Measurements from ENCODE around the gene KCNK7.

- TF ChIP-seq POLR2AphosphoS5 (IDR thresholded peaks at IDR 0.05; ENCODE audit: low read depth, low read length) (no peak), TAF1 (IDR thresholded peaks at IDR 0.05; ENCODE audit: borderline replicate concordance, insufficient read depth, low read length) (no peak), REST (IDR thresholded peaks at IDR 0.05; ENCODE audit: insufficient read depth in 1 of 2, low read depth in 2 of 2, low read length in 2 of 2) (no peak), SIN3A (IDR thresholded peaks at IDR 0.05; ENCODE audit: borderline replicate concordance, insufficient read depth, low read length) (no peak), FOXP2 (optimal IDR thresholded peaks at IDR 0.05; ENCODE audit: borderline replicate concordance, extremely low read depth, extremely low read length, insufficient read depth) (no peak)
Observed at GRCh38 chr11:65557280-65558001, 38.2 kb downstream of the KCNK7 start.

All from PFSK-1 (cell line).